ENCODE results near the gene HECTD4.

DNA sequence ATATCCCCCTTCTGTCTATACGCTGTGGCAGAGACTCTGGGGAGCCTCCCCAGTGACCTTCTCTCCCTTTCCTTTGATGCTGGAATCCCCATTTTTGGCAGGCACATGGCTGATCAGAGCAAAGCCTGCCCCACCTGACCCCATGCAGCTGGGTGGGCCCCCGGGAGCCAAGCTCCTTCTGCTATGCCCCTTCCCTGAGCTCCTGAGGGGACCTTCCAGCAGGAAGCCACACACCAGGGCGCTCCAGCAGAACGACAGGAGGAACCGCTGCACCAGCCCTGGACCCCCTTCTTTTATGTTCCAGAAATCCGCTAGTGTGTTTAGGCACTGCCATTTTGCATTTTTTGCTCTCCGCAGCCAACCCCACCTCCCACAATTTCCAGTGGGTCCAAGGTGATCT, 212.3 kb downstream of the HECTD4 start:
- TF ChIP-seq TAF1 (conservative IDR thresholded peaks at IDR 0.05), result no peak
- TF ChIP-seq, protein P1, sequence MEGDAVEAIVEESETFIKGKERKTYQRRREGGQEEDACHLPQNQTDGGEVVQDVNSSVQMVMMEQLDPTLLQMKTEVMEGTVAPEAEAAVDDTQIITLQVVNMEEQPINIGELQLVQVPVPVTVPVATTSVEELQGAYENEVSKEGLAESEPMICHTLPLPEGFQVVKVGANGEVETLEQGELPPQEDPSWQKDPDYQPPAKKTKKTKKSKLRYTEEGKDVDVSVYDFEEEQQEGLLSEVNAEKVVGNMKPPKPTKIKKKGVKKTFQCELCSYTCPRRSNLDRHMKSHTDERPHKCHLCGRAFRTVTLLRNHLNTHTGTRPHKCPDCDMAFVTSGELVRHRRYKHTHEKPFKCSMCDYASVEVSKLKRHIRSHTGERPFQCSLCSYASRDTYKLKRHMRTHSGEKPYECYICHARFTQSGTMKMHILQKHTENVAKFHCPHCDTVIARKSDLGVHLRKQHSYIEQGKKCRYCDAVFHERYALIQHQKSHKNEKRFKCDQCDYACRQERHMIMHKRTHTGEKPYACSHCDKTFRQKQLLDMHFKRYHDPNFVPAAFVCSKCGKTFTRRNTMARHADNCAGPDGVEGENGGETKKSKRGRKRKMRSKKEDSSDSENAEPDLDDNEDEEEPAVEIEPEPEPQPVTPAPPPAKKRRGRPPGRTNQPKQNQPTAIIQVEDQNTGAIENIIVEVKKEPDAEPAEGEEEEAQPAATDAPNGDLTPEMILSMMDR (IDR thresholded peaks at IDR 0.05; ENCODE audit: low read depth, low read length, missing input control), result no peak
- TF ChIP-seq HNF4A (conservative IDR thresholded peaks at IDR 0.05), result no peak
- TF ChIP-seq, protein P2, sequence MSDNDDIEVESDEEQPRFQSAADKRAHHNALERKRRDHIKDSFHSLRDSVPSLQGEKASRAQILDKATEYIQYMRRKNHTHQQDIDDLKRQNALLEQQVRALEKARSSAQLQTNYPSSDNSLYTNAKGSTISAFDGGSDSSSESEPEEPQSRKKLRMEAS (IDR thresholded peaks at IDR 0.05), result no peak
- TF ChIP-seq YY1 (IDR thresholded peaks at IDR 0.05), result no peak
- no peak for TF ChIP-seq REST (IDR thresholded peaks at IDR 0.05)
- TF ChIP-seq ATF3 (IDR thresholded peaks at IDR 0.05), result no peak
- TF ChIP-seq ZBTB33 (IDR thresholded peaks at IDR 0.05), result no peak
- TF ChIP-seq RAD21 (IDR thresholded peaks at IDR 0.05), result no peak
- TF ChIP-seq RXRA (IDR thresholded peaks at IDR 0.05), result no peak
- TF ChIP-seq SP1 (IDR thresholded peaks at IDR 0.05), result no peak
- no peak for TF ChIP-seq JUND (IDR thresholded peaks at IDR 0.05)
- TF ChIP-seq FOXA1 (IDR thresholded peaks at IDR 0.05), result no peak

Data from liver (tissue), 3 donors.